Pons (tissue), 1 donor: Measurements from ENCODE around the gene FNDC7.
A peak's percentile ranks its signal among the peaks of the same experiment; 100 is the strongest.
"Not testable (repeated sequence)": the region's sequence is repeated elsewhere in the genome, so short reads cannot be mapped to it uniquely, and the experiment has no call there.

Experiments used
- DNase-seq: peaks from one replicate; pipeline ENCODE4 v3.0.0-alpha.2; 2016; ENCODE audit warnings: low spot score

Gene FNDC7

GRCh38 chr1:108742253-108742652 lies 29.5 kb downstream of the FNDC7 start:
- no peak for DNase-seq

- no peak for DNase-seq
These were observed 33.3 kb downstream of the FNDC7 start for GRCh38 chr1:108745980-108746381.

GRCh38 chr1:108746382-108747170 lies 33.9 kb downstream of the FNDC7 start, which contains the start of gene STXBP3:
STXBP3 (plus strand) TSS chr1:108746674; CDS start chr1:108746738, 64 bp downstream.
- peak; percentile 98 for DNase-seq

- peak; percentile 87 for DNase-seq
These were observed 34.6 kb downstream of the FNDC7 start for GRCh38 chr1:108747171-108747850.

DNA sequence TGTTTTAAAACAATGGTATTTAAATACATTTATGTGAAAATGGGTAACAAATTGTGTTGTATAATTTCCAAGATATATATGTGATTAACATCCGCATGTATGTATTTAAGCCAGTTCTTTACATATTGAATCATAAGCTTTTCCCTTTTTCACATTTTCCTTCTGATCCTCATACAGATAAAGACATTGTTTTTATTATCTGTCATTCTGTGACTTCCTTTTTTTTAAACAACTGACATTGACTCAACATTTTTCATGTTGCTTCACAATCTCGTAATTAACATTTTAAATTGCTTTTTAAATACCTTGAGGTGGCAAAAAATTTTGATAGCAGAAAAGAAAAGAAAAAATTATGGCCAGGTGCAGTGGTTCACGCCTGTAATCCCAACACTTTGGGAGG lies 35.2 kb downstream of the FNDC7 start:
- DNase-seq = no peak

- no peak for DNase-seq
These were observed 36.4 kb downstream of the FNDC7 start for GRCh38 chr1:108749081-108749480.

GRCh38 chr1:108750476-108751181 lies 37.9 kb downstream of the FNDC7 start:
- no peak for DNase-seq

- DNase-seq = no peak
These were observed 40.7 kb downstream of the FNDC7 start for GRCh38 chr1:108753363-108753762.

- DNase-seq = peak; percentile 82
These were observed 46.1 kb downstream of the FNDC7 start for GRCh38 chr1:108758796-108759195.

- DNase-seq = no peak
These were observed 54.4 kb downstream of the FNDC7 start for GRCh38 chr1:108767115-108767514.

DNA sequence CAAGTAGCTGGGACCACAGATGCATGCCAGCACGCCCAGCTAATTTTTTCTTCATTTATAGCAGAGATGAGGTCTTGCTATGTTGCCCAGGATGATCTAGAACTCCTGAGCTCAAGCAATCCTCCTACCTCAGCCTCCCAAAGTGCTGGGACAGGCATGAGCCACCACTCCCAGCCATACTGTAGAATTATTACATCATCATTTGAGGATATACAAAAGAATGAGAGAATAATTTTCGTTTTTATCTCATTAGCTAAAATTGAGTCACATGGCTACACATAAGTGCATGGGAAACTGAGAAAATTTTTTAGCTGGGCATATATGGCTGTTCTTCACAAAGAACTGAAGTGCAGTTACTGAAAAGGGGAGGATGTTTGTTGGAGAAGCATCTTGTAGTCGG lies 55.0 kb downstream of the FNDC7 start:
- DNase-seq = no peak

GRCh38 chr1:108777839-108778238 lies 65.1 kb downstream of the FNDC7 start:
- DNase-seq = no peak

DNA sequence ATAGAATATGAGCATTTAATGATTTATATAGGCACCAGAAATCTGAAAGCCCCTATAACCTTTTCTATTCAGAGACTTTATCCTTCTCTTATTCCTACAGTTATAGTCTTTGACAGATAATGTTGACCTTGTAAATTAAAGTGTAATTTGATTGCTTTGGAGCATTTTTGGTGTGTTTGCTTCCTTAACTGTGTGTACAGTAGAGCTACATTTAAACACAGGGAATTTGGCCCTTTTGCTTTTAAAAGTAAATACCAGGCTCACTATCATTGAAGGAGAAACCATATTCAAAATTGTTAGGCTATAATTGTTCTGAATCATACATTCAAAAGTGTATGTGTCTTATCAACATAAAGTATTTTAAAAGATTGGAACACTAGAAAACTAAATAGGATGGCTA lies 66.7 kb downstream of the FNDC7 start:
- no peak for DNase-seq

- no peak for DNase-seq
These were observed 68.3 kb downstream of the FNDC7 start for GRCh38 chr1:108780937-108781574.

GRCh38 chr1:108781575-108781944 lies 68.9 kb downstream of the FNDC7 start:
- not testable (repeated sequence) for DNase-seq

- no peak for DNase-seq
These were observed 72.6 kb downstream of the FNDC7 start for GRCh38 chr1:108785264-108785663.

DNA sequence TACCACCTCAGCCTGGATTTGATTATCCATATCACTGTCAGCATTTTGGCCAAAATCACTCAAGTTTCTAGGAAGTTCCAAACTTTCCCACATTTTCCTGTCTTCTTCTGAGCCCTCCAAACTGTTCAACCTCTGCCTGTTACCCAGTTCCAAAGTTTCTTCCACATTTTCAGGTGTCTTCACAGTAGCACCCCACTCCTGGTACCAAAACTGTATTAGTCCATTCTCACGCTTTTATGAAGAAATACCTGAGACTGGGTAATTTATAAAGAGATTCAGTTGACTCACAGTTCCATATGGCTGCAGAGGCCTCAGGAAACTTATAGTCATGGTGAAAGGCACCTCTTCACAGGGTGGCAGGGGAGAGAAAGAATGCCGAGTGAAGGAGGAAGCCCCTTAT lies 73.2 kb downstream of the FNDC7 start:
- no peak for DNase-seq

DNA sequence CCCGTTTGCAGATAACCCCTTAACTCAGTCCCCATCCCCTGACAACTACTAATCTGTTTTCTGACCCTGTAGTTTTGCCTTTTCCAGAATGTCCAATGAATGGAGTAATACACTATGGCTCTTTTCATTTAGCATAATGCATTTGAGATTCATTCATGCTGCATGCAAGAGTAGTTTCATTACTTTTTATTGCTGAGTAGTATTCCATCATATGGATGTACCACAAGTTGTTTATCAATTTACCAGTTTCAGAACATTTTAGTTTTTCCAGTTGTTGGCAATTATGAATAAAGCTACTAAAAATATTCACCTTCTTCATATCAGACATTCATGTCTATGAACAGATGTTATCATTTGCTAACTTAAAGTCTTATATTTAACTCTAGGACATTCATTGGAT lies 79.1 kb downstream of the FNDC7 start:
- DNase-seq = no peak
